Hematopoietic multipotent progenitor cell (in vitro differentiated cells): ENCODE data around the gene MYRF. TPM values are rescaled to one million over a fixed set of nuclear protein-coding genes. Genes with fewer than 3 reads are reported as not detected.

ENCODE experiments used
- DNase-seq, 3 donors: peaks; one replicate each; pipeline ENCODE4 v3.0.0-alpha.2; 2011 to 2015; ENCODE audit warnings: low read depth in 2 of 3, low spot score in 2 of 3
- total RNA-seq: library from RNA; depleted of rRNA; stranded (reverse); fragments of >200 nt; gene quantifications from one replicate; pipeline ENCODE4 v1.2.3, GENCODE V29; 2012

MYRF gene
- total RNA-seq, 1 donor: 0.27 TPM

- DNase-seq: no peak
Measured at GRCh38 chr11:61773809-61774208, 21.4 kb downstream of the MYRF start.

- no peak for DNase-seq
Measured at GRCh38 chr11:61774411-61774810, 22.0 kb downstream of the MYRF start.

DNA sequence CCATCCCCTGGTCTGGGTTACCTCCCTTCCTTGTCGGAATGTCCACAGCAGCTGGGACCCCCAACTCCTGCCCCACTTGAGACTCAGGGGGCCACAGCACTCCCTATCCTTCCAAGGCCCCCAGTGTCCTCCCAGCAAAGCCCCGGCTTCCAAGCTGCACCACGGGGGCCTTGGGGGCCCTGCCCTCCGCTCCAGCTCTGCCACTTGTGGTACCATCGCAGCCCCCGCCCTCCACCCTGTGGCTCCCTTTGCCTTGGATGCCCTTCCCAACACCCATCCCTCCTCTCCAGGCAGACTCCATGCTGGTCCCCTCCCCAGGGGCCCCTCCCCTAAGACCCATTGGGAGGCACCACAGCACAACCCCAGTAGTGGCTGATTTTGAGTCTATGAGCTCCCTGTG is 22.7 kb downstream of the MYRF start:
- DNase-seq: no peak

- DNase-seq: no peak
Measured at GRCh38 chr11:61775606-61776554, 23.4 kb downstream of the MYRF start.

DNA sequence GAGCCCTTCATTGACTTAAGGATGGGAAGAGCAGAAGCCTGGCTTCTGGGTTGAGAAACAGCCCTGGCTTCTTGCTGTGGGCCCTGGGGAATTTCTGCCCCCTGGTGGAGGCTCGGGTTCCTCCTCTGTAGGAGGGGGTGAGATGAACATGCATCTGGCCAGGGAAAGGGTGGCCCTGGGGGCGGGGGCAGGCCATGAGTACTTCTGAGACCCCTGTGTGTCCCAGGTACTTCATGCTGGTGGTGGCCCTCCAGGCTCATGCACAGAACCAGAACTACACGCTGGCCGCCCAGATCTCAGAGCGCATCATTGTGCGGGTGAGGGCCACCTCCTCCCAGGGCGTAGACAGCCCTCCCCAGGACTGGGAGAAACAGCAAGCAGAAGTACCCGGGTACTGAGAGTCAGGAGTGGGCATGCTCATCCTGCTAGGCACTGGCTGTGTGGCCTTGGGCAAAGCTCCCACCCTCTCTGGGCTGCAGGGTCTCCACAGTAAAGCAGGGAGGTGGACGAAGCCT is 24.2 kb downstream of the MYRF start:
- DNase-seq: peak in 2 of 3 donors; percentile 69 to 78

DNA sequence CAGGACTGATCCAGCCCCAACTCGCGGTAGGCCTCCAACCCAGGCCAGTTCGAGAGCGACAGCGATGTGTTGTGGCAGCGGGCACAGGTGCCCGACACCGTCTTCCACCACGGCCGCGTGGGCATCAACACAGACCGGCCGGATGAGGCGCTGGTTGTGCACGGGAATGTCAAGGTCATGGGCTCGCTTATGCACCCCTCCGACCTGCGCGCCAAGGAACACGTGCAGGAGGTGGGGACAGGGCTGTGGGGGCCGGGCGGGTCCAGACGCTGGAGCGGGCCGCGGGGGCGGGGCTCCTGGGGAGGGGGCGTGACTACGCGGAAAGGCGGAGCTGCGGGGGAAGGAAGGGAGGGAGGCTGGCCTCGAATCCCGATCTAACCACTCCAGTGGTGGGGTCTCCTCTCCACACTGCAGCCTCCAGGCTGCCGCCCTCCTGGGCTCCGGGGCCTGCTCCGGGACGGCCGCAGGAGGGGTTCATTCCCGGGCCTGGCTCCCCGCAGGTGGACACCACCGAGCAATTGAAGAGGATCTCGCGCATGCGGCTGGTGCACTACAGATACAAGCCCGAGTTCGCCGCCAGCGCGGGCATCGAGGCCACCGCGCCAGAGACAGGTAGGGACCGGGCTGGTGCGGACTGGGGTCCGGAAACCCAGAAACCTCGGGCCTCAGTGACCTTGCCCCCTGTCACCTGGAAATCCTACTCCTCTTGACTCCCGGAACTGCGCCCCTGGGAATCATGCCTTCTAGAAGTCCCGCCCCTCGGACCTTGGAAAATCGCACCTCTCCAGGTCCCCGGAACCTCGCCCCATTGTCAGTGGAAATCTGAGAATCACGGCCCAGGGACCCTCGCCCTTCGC is 25.0 kb downstream of the MYRF start:
- peak in 2 of 3 donors; percentile 44 for DNase-seq

GRCh38 chr11:61778357-61778886 is 26.0 kb downstream of the MYRF start:
- no peak for DNase-seq

DNA sequence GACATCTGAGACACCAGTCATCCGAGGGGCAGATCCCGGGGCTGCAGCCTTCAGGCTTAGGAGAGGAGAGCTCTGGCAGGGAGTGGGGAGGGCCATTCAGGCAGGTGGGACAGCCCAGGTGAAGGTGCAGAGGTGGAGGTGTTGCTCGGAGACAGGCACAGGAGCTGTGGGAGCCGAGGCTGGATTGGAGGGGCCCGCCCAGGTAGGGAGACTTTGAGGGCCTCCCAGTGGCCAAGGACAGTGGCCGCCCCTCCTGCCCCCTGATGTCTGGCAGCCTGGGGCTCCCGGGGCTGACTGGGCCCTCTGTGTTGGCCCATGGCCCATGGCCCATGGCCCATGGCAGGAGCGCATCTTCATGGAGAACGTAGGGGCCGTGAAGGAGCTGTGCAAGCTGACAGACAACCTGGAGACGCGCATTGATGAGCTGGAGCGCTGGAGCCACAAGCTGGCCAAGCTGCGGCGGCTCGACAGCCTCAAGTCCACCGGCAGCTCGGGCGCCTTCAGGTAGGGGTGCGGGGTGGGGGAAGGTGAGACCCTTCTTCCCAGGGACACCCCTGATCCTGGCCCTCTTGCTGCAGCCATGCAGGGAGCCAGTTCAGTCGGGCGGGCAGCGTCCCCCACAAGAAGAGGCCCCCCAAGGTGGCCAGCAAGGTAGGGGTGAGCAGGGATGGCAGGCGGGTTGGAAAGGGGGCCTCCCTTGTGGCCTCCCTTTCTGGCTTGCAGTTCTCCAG is 26.6 kb downstream of the MYRF start:
- DNase-seq: no peak

DNA sequence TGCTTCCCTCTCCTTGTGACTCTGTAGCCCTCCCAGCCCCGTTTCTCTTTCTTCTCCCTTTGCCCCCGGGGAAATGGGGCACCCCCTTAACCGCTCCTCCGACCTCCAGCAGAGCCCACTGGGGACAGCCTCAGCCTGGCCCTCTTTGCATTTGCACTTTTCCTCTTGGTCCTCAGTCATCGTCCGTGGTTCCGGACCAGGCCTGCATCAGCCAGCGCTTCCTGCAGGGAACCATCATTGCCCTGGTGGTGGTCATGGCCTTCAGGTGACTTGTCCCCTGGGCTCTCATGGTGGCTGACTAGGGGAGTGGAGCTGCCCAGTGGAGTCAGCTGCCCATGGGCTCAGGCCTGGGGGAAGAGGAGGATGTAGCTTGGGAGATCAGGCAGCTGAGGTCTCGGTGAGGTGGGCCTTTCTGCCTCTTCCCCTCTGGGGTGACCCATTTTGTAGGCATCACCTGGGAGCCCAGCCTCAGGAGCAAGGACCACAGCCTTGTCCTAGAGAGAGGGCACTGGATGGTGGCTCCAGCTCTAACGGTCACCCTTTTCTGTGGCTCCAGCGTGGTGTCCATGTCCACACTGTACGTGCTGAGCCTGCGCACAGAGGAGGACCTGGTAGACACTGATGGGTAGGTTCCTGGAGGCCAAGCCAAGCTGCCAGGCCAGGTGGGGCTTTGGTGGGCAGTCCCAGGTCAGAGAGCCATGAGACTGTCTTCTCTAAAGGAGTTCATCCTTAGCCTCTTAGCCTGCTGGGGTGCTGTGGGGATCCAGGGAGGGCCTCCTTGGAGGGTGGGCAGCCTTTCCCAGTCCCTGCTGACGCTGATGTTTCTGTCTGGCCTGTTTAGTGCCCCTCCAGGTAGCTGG is 27.5 kb downstream of the MYRF start:
- DNase-seq: no peak

GRCh38 chr11:61780581-61781162 is 28.2 kb downstream of the MYRF start:
- DNase-seq: no peak

DNA sequence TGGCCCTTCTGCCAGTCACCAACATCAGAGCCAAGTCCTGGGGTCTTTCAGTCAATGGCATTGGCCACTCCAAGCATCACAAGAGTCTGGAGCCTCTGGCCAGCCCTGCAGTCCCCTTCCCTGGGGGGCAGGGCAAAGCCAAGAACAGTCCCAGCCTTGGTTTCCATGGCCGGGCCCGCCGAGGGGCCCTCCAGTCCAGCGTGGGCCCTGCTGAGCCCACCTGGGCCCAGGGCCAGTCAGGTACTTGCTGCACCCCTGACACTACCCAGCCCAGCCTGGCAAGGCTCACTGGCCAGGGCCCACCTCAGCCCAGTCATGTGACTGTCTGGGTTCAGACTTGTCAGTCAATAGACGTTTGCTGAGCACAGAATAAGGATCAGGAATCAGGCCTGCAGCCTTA is 29.1 kb downstream of the MYRF start:
- DNase-seq: no peak

DNA sequence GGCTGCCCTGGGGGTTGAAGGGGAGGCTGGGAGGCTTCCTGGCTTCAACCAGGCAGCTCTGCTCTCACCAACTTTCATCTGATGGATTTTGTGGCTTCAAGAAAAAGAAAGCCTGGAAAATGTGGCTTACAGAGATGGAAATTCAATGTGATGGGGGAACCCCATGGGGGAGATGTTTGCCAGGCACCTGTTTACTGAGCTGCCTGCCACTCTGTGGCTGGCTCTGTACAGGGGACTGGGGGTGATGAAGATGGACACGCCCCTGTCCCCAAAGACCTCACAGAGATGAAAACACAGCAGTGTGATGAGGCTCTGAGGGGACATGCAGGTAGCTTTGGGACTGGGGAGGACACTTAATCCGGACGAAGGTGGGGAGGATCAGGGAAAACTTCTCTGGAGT is 29.9 kb downstream of the MYRF start:
- no peak for DNase-seq

DNA sequence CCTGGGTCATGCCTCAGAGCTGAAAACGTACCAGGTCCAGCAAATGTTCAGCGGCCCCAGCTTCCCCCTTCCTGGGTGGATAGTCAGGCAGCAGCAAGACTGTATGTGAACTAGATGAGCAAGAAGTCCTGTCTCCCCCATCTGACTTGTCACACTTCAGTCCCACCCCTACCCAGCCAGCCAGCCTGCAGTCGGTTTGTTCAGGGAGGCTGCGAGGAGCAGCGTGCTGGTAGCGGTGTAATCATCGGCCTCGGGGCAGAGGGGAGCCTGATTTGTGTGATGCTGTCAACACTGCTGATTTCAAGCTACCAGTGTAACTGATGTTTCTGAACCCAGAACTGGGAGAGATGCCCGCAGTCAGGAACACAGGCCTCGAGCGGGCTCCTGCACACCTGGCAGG is 30.4 kb downstream of the MYRF start:
- DNase-seq: no peak

DNA sequence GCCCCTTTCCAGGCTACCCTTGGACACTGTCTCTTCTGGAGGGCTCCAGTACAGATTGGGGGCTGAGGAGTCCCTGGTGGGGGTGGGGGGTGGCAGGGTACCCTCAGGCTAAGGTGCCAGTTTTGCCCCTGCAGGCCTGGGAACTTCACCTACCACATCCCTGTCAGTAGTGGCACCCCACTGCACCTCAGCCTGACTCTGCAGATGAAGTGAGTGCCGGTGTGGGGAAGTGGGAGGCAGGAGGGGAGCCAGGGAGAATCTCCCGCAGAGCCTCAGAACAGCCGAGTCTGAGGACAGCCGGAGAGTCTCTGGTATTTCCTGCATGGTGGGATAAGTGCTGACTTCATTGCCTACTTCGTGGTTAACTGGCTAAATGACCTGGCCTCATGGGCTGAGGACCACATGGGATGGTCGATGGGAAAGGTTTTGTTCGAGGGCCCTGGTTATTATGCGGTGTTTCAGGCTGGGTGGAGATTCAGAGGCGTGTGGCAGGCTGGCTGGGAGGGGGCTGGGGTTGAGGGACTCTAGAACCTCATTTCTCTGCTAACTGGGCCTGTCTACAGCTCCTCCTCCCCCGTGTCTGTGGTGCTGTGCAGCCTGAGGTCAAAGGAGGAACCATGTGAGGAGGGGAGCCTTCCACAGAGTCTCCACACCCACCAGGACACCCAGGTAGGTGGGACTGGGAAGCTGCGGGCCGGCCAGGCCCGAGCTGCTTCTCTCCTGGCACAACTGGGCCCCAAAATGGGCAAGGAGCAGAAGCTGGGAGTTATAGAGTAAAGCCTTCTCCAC is 31.5 kb downstream of the MYRF start:
- no peak for DNase-seq

GRCh38 chr11:61784506-61784805 is 32.0 kb downstream of the MYRF start:
- DNase-seq: no peak

DNA sequence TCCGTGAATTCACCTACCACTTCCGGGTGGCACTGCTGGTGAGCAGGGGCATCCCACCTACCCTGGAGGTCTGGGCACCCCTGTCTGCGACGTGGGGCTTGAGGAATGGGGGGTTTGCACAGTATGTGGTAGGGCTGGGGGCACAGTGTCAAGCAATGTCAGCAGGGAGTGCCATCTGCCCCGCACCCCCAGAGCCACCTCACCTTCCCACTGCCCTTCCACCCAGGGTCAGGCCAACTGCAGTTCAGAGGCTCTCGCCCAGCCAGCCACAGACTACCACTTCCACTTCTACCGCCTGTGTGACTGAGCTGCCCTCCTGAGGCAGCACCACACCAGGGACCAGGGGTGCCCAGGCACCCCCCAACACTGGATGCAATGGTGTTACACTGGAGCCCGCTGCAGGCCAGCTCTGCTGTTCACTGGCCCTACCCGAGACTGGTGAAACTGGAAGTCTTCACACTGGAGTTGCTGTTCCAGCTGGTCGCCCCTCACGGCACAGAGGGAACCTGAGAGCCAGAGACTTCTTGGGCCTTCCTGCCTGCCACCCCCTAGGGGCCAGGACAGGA is 33.5 kb downstream of the MYRF start:
- no peak for DNase-seq

GRCh38 chr11:61787928-61788491 is 35.6 kb downstream of the MYRF start:
- DNase-seq: peak in 2 of 3 donors; percentile 36 to 48
